ENCODE measurements around the gene ABHD8. TPM values are rescaled to one million over a fixed set of nuclear protein-coding genes. Genes with fewer than 3 reads are reported as not detected.

The ABHD8 gene
- total and polyA plus RNA-seq, 8 donors: 4.9 to 28.1 (median 10.9) TPM

- no peak for TF ChIP-seq EP300 (IDR thresholded peaks at IDR 0.05)
- TF ChIP-seq POLR2AphosphoS5 (IDR thresholded peaks at IDR 0.05): no peak
- TF ChIP-seq CTCF (IDR thresholded peaks at IDR 0.05): peak in 1 of 7 experiments; percentile 10
- Histone ChIP-seq H3K4me3 (no peak overlapping the region), H3K4me1 (peaks cover 0 to 34% (median 23%) of the 10 kb centered on the region in 4 donors), H3K27ac (no peak overlapping the region), H3K36me3 (peaks cover 0 to 6% (median 3%) of the 10 kb centered on the region in 4 donors), H3K27me3 (peaks cover 0 to 7% (median 4%) of the 10 kb centered on the region in 3 donors), H3K9me3 (no peaks in the 10 kb centered on the region)
- WGBS, 5 donors: 11 to 16% (median 12%) methylated on average over 19 to 22 of the region's 22 CpGs
- peak; percentile 76 to 88 for DNase-seq
- intact Hi-C loops (cut with DNase I; ENCODE audit: low total_unique reads): no loop called here
These were observed 13.7 kb downstream of the ABHD8 start for GRCh38 chr19:17289489-17289888.

- Histone ChIP-seq H3K27ac (no peak overlapping the region), H3K36me3 (no peaks in the 10 kb centered on the region), H3K9me3 (no peaks in the 10 kb centered on the region), H3K4me1 (peaks cover 8 to 23% (median 15%) of the 10 kb centered on the region in 4 donors), H3K27me3 (peaks cover 0 to 27% (median 11%) of the 10 kb centered on the region in 3 donors), H3K4me3 (no peak overlapping the region)
- DNase-seq: no peak
- WGBS, 5 donors: 40 to 66% (median 44%) methylated on average over 9 of the region's 9 CpGs
- intact Hi-C loops (cut with DNase I; ENCODE audit: low total_unique reads): no loop called here
- no peak for TF ChIP-seq POLR2AphosphoS5 (IDR thresholded peaks at IDR 0.05)
- no peak for TF ChIP-seq POLR2A (IDR thresholded peaks at IDR 0.05)
- TF ChIP-seq EP300 (IDR thresholded peaks at IDR 0.05): no peak
- TF ChIP-seq CTCF (IDR thresholded peaks at IDR 0.05): no peak
These were observed 16.5 kb downstream of the ABHD8 start for GRCh38 chr19:17286752-17287151.

- Histone ChIP-seq H3K4me3 (no peak overlapping the region), H3K9me3 (no peaks in the 10 kb centered on the region), H3K4me1 (peaks cover 12 to 26% (median 19%) of the 10 kb centered on the region in 4 donors), H3K36me3 (no peaks in the 10 kb centered on the region), H3K27ac (no peak overlapping the region), H3K27me3 (peaks cover 3 to 32% (median 16%) of the 10 kb centered on the region in 3 donors)
- intact Hi-C loops (cut with DNase I; ENCODE audit: low total_unique reads): no loop called here
- no peak for DNase-seq
- WGBS, 5 donors: 89 to 93% (median 92%) methylated on average over 7 to 11 of the region's 11 CpGs
- TF ChIP-seq POLR2AphosphoS5 (IDR thresholded peaks at IDR 0.05) (no peak), CTCF (IDR thresholded peaks at IDR 0.05) (no peak), EP300 (IDR thresholded peaks at IDR 0.05) (no peak), POLR2A (IDR thresholded peaks at IDR 0.05) (no peak)
These were observed 17.0 kb downstream of the ABHD8 start for GRCh38 chr19:17286263-17286662.

- WGBS, 5 donors: 89 to 92% (median 91%) methylated on average over 18 of the region's 18 CpGs
- H3K4me1 ChIP-seq: peaks cover 12 to 29% (median 19%) of the 10 kb centered on the region in 4 donors
- H3K27ac ChIP-seq: no peak overlapping the region
- TF ChIP-seq POLR2A (IDR thresholded peaks at IDR 0.05) (no peak), CTCF (IDR thresholded peaks at IDR 0.05) (no peak), EP300 (IDR thresholded peaks at IDR 0.05) (no peak), POLR2AphosphoS5 (IDR thresholded peaks at IDR 0.05) (no peak)
- H3K27me3 ChIP-seq: peaks cover 3 to 35% (median 18%) of the 10 kb centered on the region in 3 donors
- H3K36me3 ChIP-seq: no peaks in the 10 kb centered on the region
- H3K9me3 ChIP-seq: no peaks in the 10 kb centered on the region
- intact Hi-C loops (cut with DNase I; ENCODE audit: low total_unique reads): no loop called here
- no peak overlapping the region for H3K4me3 ChIP-seq
- DNase-seq: no peak
These were observed 17.6 kb downstream of the ABHD8 start for GRCh38 chr19:17285415-17286135.
